Mucosa of stomach (tissue), 1 donor: Measurements from ENCODE around the gene TBC1D20.

Source experiments
- H3K27me3 ChIP-seq: one replicate; pipeline ENCODE4 v1.7.0; 2013; ENCODE audit warnings: mild to moderate bottlenecking, low read length; ENCODE audit not compliant: control insufficient read depth, insufficient read depth
- H3K36me3 ChIP-seq: one replicate; pipeline ENCODE4 v1.7.0; 2013; ENCODE audit warnings: low read length; ENCODE audit not compliant: control insufficient read depth, insufficient read depth
- H3K4me1 ChIP-seq: one replicate; pipeline ENCODE4 v1.7.0; 2013; ENCODE audit warnings: mild to moderate bottlenecking, low read length; ENCODE audit not compliant: control insufficient read depth, insufficient read depth
- H3K4me3 ChIP-seq: one replicate; pipeline ENCODE4 v1.7.0; 2013; ENCODE audit warnings: low read length
- H3K9ac ChIP-seq: one replicate; pipeline ENCODE4 v1.7.0; 2013; ENCODE audit warnings: mild to moderate bottlenecking, low read length, moderate library complexity
- H3K9me3 ChIP-seq: one replicate; pipeline ENCODE4 v1.7.0; 2013; ENCODE audit warnings: mild to moderate bottlenecking, low read length, moderate library complexity; ENCODE audit not compliant: control insufficient read depth
- donor health status: Pancreatic carcinoma.

The TBC1D20 gene

GRCh38 chr20:407953-408842 is 54.1 kb downstream of the TBC1D20 start, which contains the start of gene RBCK1:
Gene RBCK1 (plus strand): TSS chr20:408299. CDS start chr20:408758, 459 bp downstream.
- Histone ChIP-seq H3K27me3 (no peaks in the 10 kb centered on the region), H3K4me3 (peak within 1 kb of the TSS; percentile 97), H3K36me3 (peaks cover 5% of the 10 kb centered on the region), H3K9me3 (no peaks in the 10 kb centered on the region), H3K4me1 (peaks cover 15% of the 10 kb centered on the region), H3K9ac (peak within 1 kb of the TSS; percentile 97)

GRCh38 chr20:407133-407952 is 55.0 kb downstream of the TBC1D20 start:
- H3K9me3 ChIP-seq = no peaks in the 10 kb centered on the region
- peaks cover 5% of the 10 kb centered on the region for H3K36me3 ChIP-seq
- peaks cover 16% of the 10 kb centered on the region for H3K4me1 ChIP-seq
- no peak overlapping the region for H3K4me3 ChIP-seq
- no peaks in the 10 kb centered on the region for H3K27me3 ChIP-seq
- H3K9ac ChIP-seq = peak overlapping the region; percentile 16

GRCh38 chr20:406200-407132 is 55.9 kb downstream of the TBC1D20 start:
- peaks cover 24% of the 10 kb centered on the region for H3K4me1 ChIP-seq
- no peak overlapping the region for H3K4me3 ChIP-seq
- no peaks in the 10 kb centered on the region for H3K27me3 ChIP-seq
- H3K9ac ChIP-seq = peak overlapping the region; percentile 16
- no peaks in the 10 kb centered on the region for H3K9me3 ChIP-seq
- H3K36me3 ChIP-seq = peaks cover 5% of the 10 kb centered on the region

- no peaks in the 10 kb centered on the region for H3K27me3 ChIP-seq
- H3K9me3 ChIP-seq = no peaks in the 10 kb centered on the region
- H3K9ac ChIP-seq = no peak overlapping the region
- no peak overlapping the region for H3K4me3 ChIP-seq
- no peaks in the 10 kb centered on the region for H3K36me3 ChIP-seq
- peaks cover 11% of the 10 kb centered on the region for H3K4me1 ChIP-seq
Observed at GRCh38 chr20:404088-404487, 58.2 kb downstream of the TBC1D20 start.

GRCh38 chr20:403582-403957 is 58.8 kb downstream of the TBC1D20 start:
- Histone ChIP-seq H3K4me3 (no peak overlapping the region), H3K9me3 (no peaks in the 10 kb centered on the region), H3K9ac (no peak overlapping the region), H3K27me3 (no peaks in the 10 kb centered on the region), H3K4me1 (peaks cover 8% of the 10 kb centered on the region), H3K36me3 (no peaks in the 10 kb centered on the region)

- peaks cover 8% of the 10 kb centered on the region for H3K4me1 ChIP-seq
- no peaks in the 10 kb centered on the region for H3K9me3 ChIP-seq
- H3K9ac ChIP-seq = no peak overlapping the region
- no peak overlapping the region for H3K4me3 ChIP-seq
- no peaks in the 10 kb centered on the region for H3K27me3 ChIP-seq
- H3K36me3 ChIP-seq = no peaks in the 10 kb centered on the region
Observed at GRCh38 chr20:402898-403581, 59.3 kb downstream of the TBC1D20 start.

GRCh38 chr20:402496-402885 is 59.8 kb downstream of the TBC1D20 start:
- no peaks in the 10 kb centered on the region for H3K36me3 ChIP-seq
- H3K4me3 ChIP-seq = no peak overlapping the region
- no peak overlapping the region for H3K9ac ChIP-seq
- no peaks in the 10 kb centered on the region for H3K27me3 ChIP-seq
- H3K4me1 ChIP-seq = peaks cover 8% of the 10 kb centered on the region
- H3K9me3 ChIP-seq = no peaks in the 10 kb centered on the region

GRCh38 chr20:401682-402495 is 60.4 kb downstream of the TBC1D20 start:
- H3K4me1 ChIP-seq = peaks cover 13% of the 10 kb centered on the region
- H3K9ac ChIP-seq = no peak overlapping the region
- no peak overlapping the region for H3K4me3 ChIP-seq
- H3K9me3 ChIP-seq = no peaks in the 10 kb centered on the region
- no peaks in the 10 kb centered on the region for H3K27me3 ChIP-seq
- no peaks in the 10 kb centered on the region for H3K36me3 ChIP-seq

GRCh38 chr20:400454-401275 is 61.7 kb downstream of the TBC1D20 start:
- Histone ChIP-seq H3K9ac (no peak overlapping the region), H3K36me3 (no peaks in the 10 kb centered on the region), H3K27me3 (no peaks in the 10 kb centered on the region), H3K4me3 (no peak overlapping the region), H3K9me3 (no peaks in the 10 kb centered on the region), H3K4me1 (peaks cover 26% of the 10 kb centered on the region)

- no peaks in the 10 kb centered on the region for H3K9me3 ChIP-seq
- no peaks in the 10 kb centered on the region for H3K36me3 ChIP-seq
- H3K4me1 ChIP-seq = peaks cover 27% of the 10 kb centered on the region
- H3K4me3 ChIP-seq = no peak overlapping the region
- no peak overlapping the region for H3K9ac ChIP-seq
- no peaks in the 10 kb centered on the region for H3K27me3 ChIP-seq
Observed at GRCh38 chr20:400128-400453, 62.2 kb downstream of the TBC1D20 start.
